Germinal center (tissue), 1 donor: ENCODE results near the gene EPS8L3.
"Not testable (repeated sequence)": the region's sequence is repeated elsewhere in the genome, so short reads cannot be mapped to it uniquely, and the experiment has no call there.

Source experiments
- DNase-seq: peaks from one replicate; pipeline ENCODE4 v3.0.0; 2012; ENCODE audit warnings: mixed read lengths, low spot score

Gene EPS8L3

GRCh38 chr1:109733236-109733870 lies 30.4 kb downstream of the EPS8L3 start:
- no peak for DNase-seq

GRCh38 chr1:109732390-109732881 lies 31.3 kb downstream of the EPS8L3 start:
- no peak for DNase-seq

GRCh38 chr1:109730666-109731065 lies 33.1 kb downstream of the EPS8L3 start:
- no peak for DNase-seq

GRCh38 chr1:109728870-109729269 lies 34.9 kb downstream of the EPS8L3 start:
- no peak for DNase-seq

- no peak for DNase-seq
Measured at GRCh38 chr1:109726728-109727373, 36.9 kb downstream of the EPS8L3 start.

- DNase-seq, result no peak
Measured at GRCh38 chr1:109726007-109726406, 37.7 kb downstream of the EPS8L3 start.

GRCh38 chr1:109725510-109725909 lies 38.2 kb downstream of the EPS8L3 start:
- no peak for DNase-seq

- DNase-seq, result no peak
Measured at GRCh38 chr1:109724933-109725332, 38.8 kb downstream of the EPS8L3 start.

GRCh38 chr1:109722908-109723691 lies 40.6 kb downstream of the EPS8L3 start:
- no peak for DNase-seq

- no peak for DNase-seq
Measured at GRCh38 chr1:109721971-109722370, 41.8 kb downstream of the EPS8L3 start.

- no peak for DNase-seq
Measured at GRCh38 chr1:109721042-109721441, 42.7 kb downstream of the EPS8L3 start.

- DNase-seq, result no peak
Measured at GRCh38 chr1:109719337-109719837, 44.3 kb downstream of the EPS8L3 start.

GRCh38 chr1:109718495-109718894 lies 45.2 kb downstream of the EPS8L3 start:
- no peak for DNase-seq

- no peak for DNase-seq
Measured at GRCh38 chr1:109717729-109718128, 46.0 kb downstream of the EPS8L3 start.

GRCh38 chr1:109716570-109717090 lies 47.1 kb downstream of the EPS8L3 start:
- DNase-seq, result no peak

GRCh38 chr1:109716121-109716520 lies 47.6 kb downstream of the EPS8L3 start:
- no peak for DNase-seq

- peak; percentile 0 for DNase-seq
Measured at GRCh38 chr1:109714661-109715372, 48.9 kb downstream of the EPS8L3 start.

- peak; percentile 0 for DNase-seq
Measured at GRCh38 chr1:109713636-109714035, 50.1 kb downstream of the EPS8L3 start.

- DNase-seq, result peak; percentile 1
Measured at GRCh38 chr1:109712321-109712864, 51.3 kb downstream of the EPS8L3 start.

GRCh38 chr1:109711593-109712320 lies 52.0 kb downstream of the EPS8L3 start, which contains the start of gene GSTM5:
GSTM5 (plus strand) TSS chr1:109712251; CDS start chr1:109712313, 62 bp downstream.
- DNase-seq, result peak; percentile 0

GRCh38 chr1:109709822-109710221 lies 53.9 kb downstream of the EPS8L3 start:
- DNase-seq, result not testable (repeated sequence)
